Measurements from ENCODE around the gene ZNRF1. TPM values are rescaled to one million over a fixed set of nuclear protein-coding genes. Genes with fewer than 3 reads are reported as not detected.

The ZNRF1 gene
- total and polyA plus RNA-seq, 2 of the 4 experiments (the other 2 are of a cell fraction): 8.2 to 20.7 TPM

DNA sequence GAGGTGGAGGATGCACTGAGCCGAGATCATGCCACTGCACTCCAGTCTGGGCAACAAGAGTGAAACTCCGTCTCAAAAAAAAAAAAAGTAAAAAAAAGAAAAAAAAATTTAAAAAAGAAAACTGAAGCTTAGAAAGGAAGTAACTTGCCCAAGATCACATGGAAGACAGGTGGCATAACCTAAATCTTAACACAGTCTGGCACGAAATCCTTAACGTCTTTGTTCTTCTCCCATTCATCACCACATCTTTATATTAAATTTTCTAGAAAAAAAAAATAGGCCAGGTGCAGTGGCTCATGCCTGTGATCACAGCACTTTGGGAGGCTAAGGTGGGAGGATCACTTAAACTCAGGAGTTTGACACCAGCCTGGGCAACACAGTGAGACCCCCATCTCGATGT lies 23.2 kb upstream of the ZNRF1 start:
- no peak for TF ChIP-seq CHD1 (IDR thresholded peaks at IDR 0.05; ENCODE audit: low read depth, low read length)
- TF ChIP-seq FOS (IDR thresholded peaks at IDR 0.05; ENCODE audit: low read depth, low read length): no peak
- TF ChIP-seq RAD21 (IDR thresholded peaks at IDR 0.05; ENCODE audit: low read length): no peak
- TF ChIP-seq, protein P1, sequence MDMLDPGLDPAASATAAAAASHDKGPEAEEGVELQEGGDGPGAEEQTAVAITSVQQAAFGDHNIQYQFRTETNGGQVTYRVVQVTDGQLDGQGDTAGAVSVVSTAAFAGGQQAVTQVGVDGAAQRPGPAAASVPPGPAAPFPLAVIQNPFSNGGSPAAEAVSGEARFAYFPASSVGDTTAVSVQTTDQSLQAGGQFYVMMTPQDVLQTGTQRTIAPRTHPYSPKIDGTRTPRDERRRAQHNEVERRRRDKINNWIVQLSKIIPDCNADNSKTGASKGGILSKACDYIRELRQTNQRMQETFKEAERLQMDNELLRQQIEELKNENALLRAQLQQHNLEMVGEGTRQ (IDR thresholded peaks at IDR 0.05; ENCODE audit: low read depth, low read length): no peak
- TF ChIP-seq SMC3 (IDR thresholded peaks at IDR 0.05; ENCODE audit: low read depth, low read length): no peak
- TF ChIP-seq MXI1 (IDR thresholded peaks at IDR 0.05; ENCODE audit: borderline replicate concordance, low read depth, low read length): no peak
- TF ChIP-seq MAZ (IDR thresholded peaks at IDR 0.05; ENCODE audit: borderline replicate concordance, low read depth, low read length): no peak
- TF ChIP-seq RCOR1 (IDR thresholded peaks at IDR 0.05; ENCODE audit: insufficient replicate concordance, low read length): no peak
- no peak for TF ChIP-seq BHLHE40 (IDR thresholded peaks at IDR 0.05; ENCODE audit: low read depth, low read length)
- no peak for TF ChIP-seq MAFK (IDR thresholded peaks at IDR 0.05; ENCODE audit: low read depth, low read length)
- no peak for TF ChIP-seq RFX5 (IDR thresholded peaks at IDR 0.05; ENCODE audit: low read depth, low read length)
- TF ChIP-seq, protein P2, sequence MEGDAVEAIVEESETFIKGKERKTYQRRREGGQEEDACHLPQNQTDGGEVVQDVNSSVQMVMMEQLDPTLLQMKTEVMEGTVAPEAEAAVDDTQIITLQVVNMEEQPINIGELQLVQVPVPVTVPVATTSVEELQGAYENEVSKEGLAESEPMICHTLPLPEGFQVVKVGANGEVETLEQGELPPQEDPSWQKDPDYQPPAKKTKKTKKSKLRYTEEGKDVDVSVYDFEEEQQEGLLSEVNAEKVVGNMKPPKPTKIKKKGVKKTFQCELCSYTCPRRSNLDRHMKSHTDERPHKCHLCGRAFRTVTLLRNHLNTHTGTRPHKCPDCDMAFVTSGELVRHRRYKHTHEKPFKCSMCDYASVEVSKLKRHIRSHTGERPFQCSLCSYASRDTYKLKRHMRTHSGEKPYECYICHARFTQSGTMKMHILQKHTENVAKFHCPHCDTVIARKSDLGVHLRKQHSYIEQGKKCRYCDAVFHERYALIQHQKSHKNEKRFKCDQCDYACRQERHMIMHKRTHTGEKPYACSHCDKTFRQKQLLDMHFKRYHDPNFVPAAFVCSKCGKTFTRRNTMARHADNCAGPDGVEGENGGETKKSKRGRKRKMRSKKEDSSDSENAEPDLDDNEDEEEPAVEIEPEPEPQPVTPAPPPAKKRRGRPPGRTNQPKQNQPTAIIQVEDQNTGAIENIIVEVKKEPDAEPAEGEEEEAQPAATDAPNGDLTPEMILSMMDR (conservative IDR thresholded peaks at IDR 0.05; ENCODE audit: low read depth, low read length): no peak
- TF ChIP-seq NFE2L2 (IDR thresholded peaks at IDR 0.05; ENCODE audit: low read depth, low read length): no peak
- TF ChIP-seq, protein P3, sequence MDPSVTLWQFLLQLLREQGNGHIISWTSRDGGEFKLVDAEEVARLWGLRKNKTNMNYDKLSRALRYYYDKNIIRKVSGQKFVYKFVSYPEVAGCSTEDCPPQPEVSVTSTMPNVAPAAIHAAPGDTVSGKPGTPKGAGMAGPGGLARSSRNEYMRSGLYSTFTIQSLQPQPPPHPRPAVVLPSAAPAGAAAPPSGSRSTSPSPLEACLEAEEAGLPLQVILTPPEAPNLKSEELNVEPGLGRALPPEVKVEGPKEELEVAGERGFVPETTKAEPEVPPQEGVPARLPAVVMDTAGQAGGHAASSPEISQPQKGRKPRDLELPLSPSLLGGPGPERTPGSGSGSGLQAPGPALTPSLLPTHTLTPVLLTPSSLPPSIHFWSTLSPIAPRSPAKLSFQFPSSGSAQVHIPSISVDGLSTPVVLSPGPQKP (IDR thresholded peaks at IDR 0.05; ENCODE audit: borderline replicate concordance, low read depth, low read length): no peak
- TF ChIP-seq POLR2A (IDR thresholded peaks at IDR 0.05; ENCODE audit: low read depth, low read length): no peak
- no peak overlapping the region for H2AK5ac ChIP-seq (ENCODE audit: low read depth, low read length)
- H2BK120ac ChIP-seq (ENCODE audit: low read depth, low read length): no peak overlapping the region
- H3K23ac ChIP-seq (ENCODE audit: low read depth, low read length): no peak overlapping the region
- H2BK20ac ChIP-seq (ENCODE audit: low read depth, low read length): no peak overlapping the region
- 100% methylated on average over 1 of the region's 5 CpGs; no CpG with 5 or more reads in 1 of the 2 experiments for WGBS, 2 experiments (ENCODE audit: extremely low coverage in 2 of 2, insufficient read length in 1 of 2)
- H3K18ac ChIP-seq (ENCODE audit: low read depth, low read length): no peak overlapping the region
- ChIA-PET POLR2A (ENCODE audit: unreplicated experiment) (interaction anchor here (0.6 kb wide), 1 partner anchor 17 kb away, joined by 4 read pairs; no protein-coding TSS in a partner anchor), CTCF (no interaction called here)
- no peak overlapping the region for H2AK9ac ChIP-seq (replicated peaks; ENCODE audit: low read depth, low read length, poor library complexity)
- H3K4me1 ChIP-seq (ENCODE audit: control insufficient read depth, insufficient read depth, low read length): no peaks in the 10 kb centered on the region
- peaks cover 13 to 31% of the 10 kb centered on the region in 2 experiments for H3K79me1 ChIP-seq (ENCODE audit: low read depth in 1 of 2, low read length in 2 of 2)
- in situ Hi-C loops (cut with MboI; ENCODE audit: low sequenced_read_pairs): no loop called here
- H3K9ac ChIP-seq (ENCODE audit: low read depth, low read length): no peak overlapping the region
- no peak overlapping the region for H4K8ac ChIP-seq (ENCODE audit: low read depth in 2 of 2, low read length in 2 of 2)
- H3K9me3 ChIP-seq (ENCODE audit: control insufficient read depth, insufficient read depth, low read length): no peaks in the 10 kb centered on the region
- H3K4ac ChIP-seq (ENCODE audit: low read depth, low read length): no peak overlapping the region
- no peak overlapping the region for H3K56ac ChIP-seq (ENCODE audit: extremely low read depth, insufficient read depth, low read length)
- peaks cover 8% of the 10 kb centered on the region; the same call in 1 of the 2 replicates for H3K36me3 ChIP-seq (ENCODE audit: control insufficient read depth, insufficient read depth, low read length)
- no peak overlapping the region for H4K91ac ChIP-seq (ENCODE audit: insufficient read depth, low read depth, low read length)
- H3K27ac ChIP-seq (ENCODE audit: insufficient read depth, low read length): no peak overlapping the region
- H4K5ac ChIP-seq (ENCODE audit: low read depth, low read length): no peak overlapping the region
- intact Hi-C loops (cut with micrococcal nuclease): no loop called here
- H2BK15ac ChIP-seq (ENCODE audit: low read depth, low read length): no peak overlapping the region
- DNase-seq (no peak), ATAC-seq (ENCODE audit: low read depth) (no peak)
- H3K4me3 ChIP-seq (ENCODE audit: insufficient read depth, low read depth, low read length): no peak overlapping the region
- no peak overlapping the region for H3K14ac ChIP-seq (replicated peaks; ENCODE audit: low read depth, low read length)
- H2AFZ ChIP-seq (replicated peaks; ENCODE audit: low read length, poor library complexity): no peak overlapping the region
- no peak overlapping the region for H3K4me2 ChIP-seq (ENCODE audit: low read depth, low read length)
- dilution Hi-C loops (cut with HindIII; ENCODE audit: low sequenced_read_pairs, unreplicated experiment): no loop called here
- no peaks in the 10 kb centered on the region; the same call in 1 of the 2 replicates for H4K20me1 ChIP-seq (ENCODE audit: insufficient read depth, low read length)
- H3K9me1 ChIP-seq (ENCODE audit: insufficient read depth, low read length): peaks cover 8% of the 10 kb centered on the region; the same call in 1 of the 2 replicates
- BruUV-seq (replicated peaks): no TSS peak
- H2BK5ac ChIP-seq (ENCODE audit: low read depth, low read length, poor library complexity, severe bottlenecking): no peak overlapping the region
- no peaks in the 10 kb centered on the region for H3K27me3 ChIP-seq (ENCODE audit: control insufficient read depth, insufficient read depth, low read length)
